IMR-90 (cell line): Measurements from ENCODE around the gene AGBL1. TPM values are rescaled to one million over a fixed set of nuclear protein-coding genes. Genes with fewer than 3 reads are reported as not detected.

Experiments
- ATAC-seq: fragments of 200-7000 bp; cut with Tn5 transposase; 2 replicates; pipeline ENCODE4 v1.9.1; 2020; ENCODE audit warnings: low read depth, mild to moderate bottlenecking, moderate library complexity
- BruUV-seq: library from RNA; stranded (reverse); fragments of 400-500 nt; replicated peaks from 2 replicates; lab custom pipeline; 2021; lab: Mats Ljungman, UMichigan
- CTCF ChIA-PET: fragments of 300-600 bp; formaldehyde crosslinking; extraction: SDS; loops from one replicate; lab custom pipeline; 2021; ENCODE audit warnings: antibody characterized with exemption; lab: Yijun Ruan, JAX
- POLR2A ChIA-PET: fragments of 300-600 bp; sonication (Branson Sonifier 250); formaldehyde crosslinking; loops from one replicate; lab custom pipeline; 2022; ENCODE audit warnings: antibody characterized with exemption; ENCODE audit not compliant: unreplicated experiment; lab: Charles Lee
- DNase-seq: peaks from one replicate; pipeline ENCODE4 v3.0.0; 2013
- H2AFZ ChIP-seq: replicated peaks from 2 replicates; pipeline ENCODE3; 2013; ENCODE audit warnings: low read length, mild to moderate bottlenecking; ENCODE audit not compliant: poor library complexity
- H2AK5ac ChIP-seq: 2 replicates; pipeline ENCODE4 v1.6.1; 2013; ENCODE audit warnings: low read depth, low read length, inconsistent platforms
- H2AK9ac ChIP-seq: replicated peaks from 2 replicates; pipeline ENCODE3; 2013; ENCODE audit warnings: mild to moderate bottlenecking, low read depth, low read length, moderate library complexity; ENCODE audit not compliant: poor library complexity
- H2BK120ac ChIP-seq: 2 replicates; pipeline ENCODE4 v1.6.1; 2013; ENCODE audit warnings: low read depth, low read length, inconsistent platforms
- H2BK15ac ChIP-seq: 3 replicates; pipeline ENCODE4 v1.6.1; 2013; ENCODE audit warnings: low read depth, low read length, inconsistent platforms
- H2BK20ac ChIP-seq: 2 replicates; pipeline ENCODE4 v1.6.1; 2013; ENCODE audit warnings: low read depth, mild to moderate bottlenecking, inconsistent platforms, low read length, moderate library complexity
- H2BK5ac ChIP-seq: 2 replicates; pipeline ENCODE4 v1.6.1; 2013; ENCODE audit warnings: mild to moderate bottlenecking, low read depth, low read length, inconsistent platforms; ENCODE audit not compliant: poor library complexity, severe bottlenecking
- H3K14ac ChIP-seq: replicated peaks from 2 replicates; pipeline ENCODE4 v1.6.1; 2013; ENCODE audit warnings: low read depth, low read length, inconsistent platforms
- H3K18ac ChIP-seq: 2 replicates; pipeline ENCODE4 v1.6.1; 2013; ENCODE audit warnings: low read depth, low read length, control low read depth
- H3K23ac ChIP-seq: 2 replicates; pipeline ENCODE4 v1.6.1; 2013; ENCODE audit warnings: low read depth, low read length, inconsistent platforms
- H3K27ac ChIP-seq: 2 replicates; pipeline ENCODE4 v1.5.1; 2013; ENCODE audit warnings: mild to moderate bottlenecking, control low read depth, low read length; ENCODE audit not compliant: insufficient read depth
- H3K27me3 ChIP-seq: 2 replicates; pipeline ENCODE4 v1.6.1; 2013; ENCODE audit warnings: low read length; ENCODE audit not compliant: control insufficient read depth, insufficient read depth
- H3K36me3 ChIP-seq: 2 replicates; pipeline ENCODE4 v1.6.1; 2013; ENCODE audit warnings: low read length, mixed read lengths; ENCODE audit not compliant: control insufficient read depth, insufficient read depth
- H3K4ac ChIP-seq: 2 replicates; pipeline ENCODE4 v1.6.1; 2013; ENCODE audit warnings: low read depth, low read length, inconsistent platforms
- H3K4me1 ChIP-seq: 2 replicates; pipeline ENCODE4 v1.6.1; 2013; ENCODE audit warnings: low read length, mixed read lengths; ENCODE audit not compliant: control insufficient read depth, insufficient read depth
- H3K4me2 ChIP-seq: 2 replicates; pipeline ENCODE4 v1.6.1; 2013; ENCODE audit warnings: low read depth, mild to moderate bottlenecking, control low read depth, low read length, moderate library complexity
- H3K4me3 ChIP-seq: 2 replicates; pipeline ENCODE4 v1.5.1; 2013; ENCODE audit warnings: low read depth, mild to moderate bottlenecking, control low read depth, low read length, moderate library complexity; ENCODE audit not compliant: insufficient read depth
- H3K56ac ChIP-seq: 2 replicates; pipeline ENCODE4 v1.6.1; 2013; ENCODE audit warnings: low read length, inconsistent platforms; ENCODE audit not compliant: insufficient read depth; ENCODE audit errors: extremely low read depth
- H3K79me1 ChIP-seq, 2 experiments: 2 replicates each; pipeline ENCODE4 v1.6.1; 2013; ENCODE audit warnings: low read length in 2 of 2, inconsistent platforms in 1 of 2, low read depth in 1 of 2
- H3K9ac ChIP-seq: 2 replicates; pipeline ENCODE4 v1.6.1; 2013; ENCODE audit warnings: low read depth, low read length, control low read depth
- H3K9me1 ChIP-seq: 2 replicates; pipeline ENCODE4 v1.6.1; 2013; ENCODE audit warnings: low read length, inconsistent platforms; ENCODE audit not compliant: insufficient read depth
- H3K9me3 ChIP-seq: 2 replicates; pipeline ENCODE4 v1.6.1; 2013; ENCODE audit warnings: low read length; ENCODE audit not compliant: control insufficient read depth, insufficient read depth
- H4K20me1 ChIP-seq: 2 replicates; pipeline ENCODE4 v1.6.1; 2013; ENCODE audit warnings: low read length, inconsistent platforms; ENCODE audit not compliant: insufficient read depth
- H4K5ac ChIP-seq: 2 replicates; pipeline ENCODE4 v1.6.1; 2013; ENCODE audit warnings: mild to moderate bottlenecking, low read depth, low read length, control low read depth
- H4K8ac ChIP-seq, 2 experiments: 2 replicates each; pipeline ENCODE4 v1.6.1; 2013; ENCODE audit warnings: low read depth in 2 of 2, low read length in 2 of 2, control low read depth in 1 of 2, inconsistent platforms in 1 of 2
- H4K91ac ChIP-seq: 2 replicates; pipeline ENCODE4 v1.6.1; 2013; ENCODE audit warnings: low read depth, low read length, inconsistent platforms; ENCODE audit not compliant: insufficient read depth
- BHLHE40 ChIP-seq: fragments of 150-350 bp; IDR thresholded peaks from 2 replicates; pipeline ENCODE4 v1.6.1; 2016; ENCODE audit warnings: mild to moderate bottlenecking, low read depth, low read length
- CEBPB ChIP-seq: IDR thresholded peaks from 2 replicates; pipeline ENCODE4 v1.6.1; 2012; ENCODE audit warnings: low read depth, low read length, improper control_type of control experiment
- CHD1 ChIP-seq: IDR thresholded peaks from 2 replicates; pipeline ENCODE4 v1.6.1; 2012; ENCODE audit warnings: low read depth, low read length, improper control_type of control experiment
- ELK1 ChIP-seq: fragments of 150-350 bp; IDR thresholded peaks from 2 replicates; pipeline ENCODE4 v1.6.1; 2016; ENCODE audit warnings: low read depth, mild to moderate bottlenecking, low read length, moderate library complexity, borderline replicate concordance
- FOS ChIP-seq: fragments of 150-350 bp; IDR thresholded peaks from 2 replicates; pipeline ENCODE4 v1.6.1; 2016; ENCODE audit warnings: low read depth, low read length
- MAFK ChIP-seq: IDR thresholded peaks from 2 replicates; pipeline ENCODE4 v1.6.1; 2012; ENCODE audit warnings: low read depth, low read length, improper control_type of control experiment
- MAZ ChIP-seq: IDR thresholded peaks from 2 replicates; pipeline ENCODE4 v1.6.1; 2012; ENCODE audit warnings: low read depth, mild to moderate bottlenecking, low read length, improper control_type of control experiment, moderate library complexity, borderline replicate concordance
- MXI1 ChIP-seq: IDR thresholded peaks from 2 replicates; pipeline ENCODE4 v1.6.1; 2012; ENCODE audit warnings: low read depth, mild to moderate bottlenecking, low read length, moderate library complexity, borderline replicate concordance
- NFE2L2 ChIP-seq: fragments of 150-350 bp; IDR thresholded peaks from 2 replicates; pipeline ENCODE4 v1.6.1; 2016; ENCODE audit warnings: low read depth, mild to moderate bottlenecking, low read length
- POLR2A ChIP-seq: IDR thresholded peaks from 2 replicates; pipeline ENCODE4 v1.6.1; 2012; ENCODE audit warnings: mild to moderate bottlenecking, low read depth, low read length
- RAD21 ChIP-seq: IDR thresholded peaks from 2 replicates; pipeline ENCODE4 v1.6.1; 2012; ENCODE audit warnings: low read length, improper control_type of control experiment
- RCOR1 ChIP-seq: IDR thresholded peaks from 2 replicates; pipeline ENCODE4 v1.6.1; 2012; ENCODE audit warnings: mild to moderate bottlenecking, low read length, improper control_type of control experiment; ENCODE audit not compliant: insufficient replicate concordance
- RFX5 ChIP-seq: IDR thresholded peaks from 2 replicates; pipeline ENCODE4 v1.8.0; 2012; ENCODE audit warnings: low read depth, mild to moderate bottlenecking, low read length, moderate library complexity
- SMC3 ChIP-seq: fragments of 150-350 bp; IDR thresholded peaks from 2 replicates; pipeline ENCODE4 v1.6.1; 2016; ENCODE audit warnings: low read depth, mild to moderate bottlenecking, antibody characterized with exemption, low read length, moderate library complexity
- WGBS, 2 experiments: methylation state at CpG; one replicate each; pipeline versions ENCODE4 v1.1.5 to v1.1.7; 2013; ENCODE audit warnings: missing lambda C conversion rate in 2 of 2; ENCODE audit not compliant: insufficient read length in 1 of 2; ENCODE audit errors: extremely low coverage in 2 of 2; 5-methylcytosine and 5-hydroxymethylcytosine counted together
- dilution Hi-C: fragments of 300-500 bp; cut with HindIII; formaldehyde crosslinking; loops from one replicate; pipeline ENCODE4 v1.14.3; 2018; ENCODE audit warnings: low sequenced_read_pairs; ENCODE audit not compliant: unreplicated experiment
- in situ Hi-C: fragments of 300-500 bp; cut with MboI; formaldehyde crosslinking; loops from 3 replicates; pipeline ENCODE4 v1.14.3; 2019; ENCODE audit warnings: low sequenced_read_pairs, inconsistent platforms, mixed read lengths
- intact Hi-C: fragments of 100-400 bp; cut with micrococcal nuclease; formaldehyde crosslinking; loops from 2 replicates; pipeline ENCODE4 v1.10.0; 2022
- polyA plus RNA-seq, 3 experiments: library from polyadenylated mRNA; depleted of rRNA; stranded (reverse); fragments of >200 nt; gene quantifications; 2 replicates each; pipeline ENCODE4 v1.2.3, GENCODE V29; 2012; ENCODE audit warnings: low replicate concordance in 1 of 3
- total RNA-seq: library from RNA; depleted of rRNA; stranded (reverse); fragments of >200 nt; gene quantifications from 2 replicates; pipeline ENCODE4 v1.2.3, GENCODE V29; 2012
- TF ChIP-seq, protein P1 (sequence below): fragments of 150-350 bp; IDR thresholded peaks from 2 replicates; pipeline ENCODE4 v1.6.1; 2017; ENCODE audit warnings: mild to moderate bottlenecking, antibody characterized with exemption, low read length, low read depth

Gene AGBL1
- total and polyA plus RNA-seq, 2 of the 4 experiments (the other 2 are of a cell fraction): not detected

- no CpG with 5 or more reads among the region's 2 CpGs for WGBS, 2 experiments
- no peak overlapping the region for H2BK15ac ChIP-seq
- TF ChIP-seq POLR2A: no peak
- TF ChIP-seq FOS: no peak
- no peak for TF ChIP-seq MAFK
- TF ChIP-seq ELK1: no peak
- TF ChIP-seq, protein P1, sequence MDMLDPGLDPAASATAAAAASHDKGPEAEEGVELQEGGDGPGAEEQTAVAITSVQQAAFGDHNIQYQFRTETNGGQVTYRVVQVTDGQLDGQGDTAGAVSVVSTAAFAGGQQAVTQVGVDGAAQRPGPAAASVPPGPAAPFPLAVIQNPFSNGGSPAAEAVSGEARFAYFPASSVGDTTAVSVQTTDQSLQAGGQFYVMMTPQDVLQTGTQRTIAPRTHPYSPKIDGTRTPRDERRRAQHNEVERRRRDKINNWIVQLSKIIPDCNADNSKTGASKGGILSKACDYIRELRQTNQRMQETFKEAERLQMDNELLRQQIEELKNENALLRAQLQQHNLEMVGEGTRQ: no peak
- no peak for TF ChIP-seq SMC3
- TF ChIP-seq MXI1: no peak
- no peak for TF ChIP-seq CHD1
- no peak for TF ChIP-seq CEBPB
- TF ChIP-seq MAZ: no peak
- TF ChIP-seq RAD21: no peak
- no peak for TF ChIP-seq RFX5
- no peak for TF ChIP-seq RCOR1
- no peak for TF ChIP-seq BHLHE40
- TF ChIP-seq NFE2L2: no peak
Measured at GRCh38 chr15:86840996-86841395, 761.3 kb downstream of the AGBL1 start.

More at GRCh38 chr15:86840996-86841395, 761.3 kb downstream of the AGBL1 start:
- Histone ChIP-seq H3K4me3 (no peak overlapping the region), H2AFZ (no peak overlapping the region), H4K8ac (no peak overlapping the region), H2BK5ac (no peak overlapping the region), H4K20me1 (no peaks in the 10 kb centered on the region), H3K79me1 (no peaks in the 10 kb centered on the region), H3K27ac (no peak overlapping the region), H4K91ac (no peak overlapping the region), H3K23ac (no peak overlapping the region), H2AK5ac (no peak overlapping the region), H2BK20ac (no peak overlapping the region), H3K14ac (no peak overlapping the region), H3K18ac (no peak overlapping the region), H2AK9ac (no peak overlapping the region), H3K9me3 (peaks cover 6% of the 10 kb centered on the region; the same call in 1 of the 2 replicates), H4K5ac (no peak overlapping the region), H3K4ac (no peak overlapping the region), H3K27me3 (no peaks in the 10 kb centered on the region), H3K9ac (no peak overlapping the region), H2BK120ac (no peak overlapping the region), H3K4me1 (no peaks in the 10 kb centered on the region), H3K9me1 (no peaks in the 10 kb centered on the region), H3K4me2 (no peak overlapping the region), H3K56ac (no peak overlapping the region), H3K36me3 (no peaks in the 10 kb centered on the region)
- no TSS peak for BruUV-seq
- in situ Hi-C loops (no loop called here), dilution Hi-C loops (no loop called here), intact Hi-C loops (no loop called here)
- POLR2A ChIA-PET: no interaction called here
- DNase-seq: no peak
- CTCF ChIA-PET: no interaction called here
- ATAC-seq: no peak
